ENCODE measurements around the gene VSNL1. TPM values are rescaled to one million over a fixed set of nuclear protein-coding genes. Genes with fewer than 3 reads are reported as not detected.

The VSNL1 gene
- total RNA-seq, 1 experiment from 2014 or later: not detected

- Mint-ChIP-seq H3K27ac (ENCODE audit: unreplicated experiment) (no peak overlapping the region), H3K36me3 (ENCODE audit: insufficient read depth, unreplicated experiment) (no peaks in the 10 kb centered on the region), H3K9me3 (ENCODE audit: low read depth, unreplicated experiment) (no peaks in the 10 kb centered on the region), H3K27me3 (ENCODE audit: unreplicated experiment) (peaks cover 18% of the 10 kb centered on the region), H3K4me3 (ENCODE audit: low read depth, unreplicated experiment) (no peak overlapping the region), H3K4me1 (ENCODE audit: low read depth, unreplicated experiment) (no peaks in the 10 kb centered on the region)
- TF ChIP-seq CTCF (IDR thresholded peaks at IDR 0.05; ENCODE audit: unreplicated experiment): no peak
- CTCF ChIA-PET: no interaction called here
- no peak for DNase-seq
- BruUV-seq (replicated peaks): no TSS peak
- intact Hi-C loops (cut with micrococcal nuclease; ENCODE audit: unreplicated experiment): no loop called here
Measured at GRCh38 chr2:17583166-17583565, 42.7 kb downstream of the VSNL1 start.

DNA sequence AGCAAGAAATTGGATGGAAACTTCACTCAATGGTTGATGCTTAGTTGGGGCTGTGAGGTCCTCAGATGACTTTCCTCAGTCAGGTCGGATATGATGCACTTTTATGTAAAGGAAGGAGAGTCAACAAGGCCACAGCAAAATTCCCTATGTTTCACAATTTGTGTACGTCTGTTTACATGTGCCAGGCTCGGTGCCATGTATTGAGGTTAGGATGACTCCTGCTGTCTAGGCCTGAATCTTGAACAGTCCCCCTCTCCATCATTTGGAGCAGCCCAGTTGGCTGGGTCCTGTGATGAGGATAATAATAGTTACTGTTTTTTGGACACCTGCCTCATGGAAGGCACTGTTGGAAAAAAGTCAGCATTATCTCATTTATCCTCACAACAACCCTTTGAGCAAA is 43.1 kb downstream of the VSNL1 start:
- H3K27me3 Mint-ChIP-seq (ENCODE audit: unreplicated experiment): peaks cover 18% of the 10 kb centered on the region
- H3K27ac Mint-ChIP-seq (ENCODE audit: unreplicated experiment): no peak overlapping the region
- H3K9me3 Mint-ChIP-seq (ENCODE audit: low read depth, unreplicated experiment): no peaks in the 10 kb centered on the region
- no peak for TF ChIP-seq CTCF (IDR thresholded peaks at IDR 0.05; ENCODE audit: unreplicated experiment)
- CTCF ChIA-PET: no interaction called here
- no TSS peak for BruUV-seq (replicated peaks)
- DNase-seq: no peak
- no peak overlapping the region for H3K4me3 Mint-ChIP-seq (ENCODE audit: low read depth, unreplicated experiment)
- intact Hi-C loops (cut with micrococcal nuclease; ENCODE audit: unreplicated experiment): no loop called here
- no peaks in the 10 kb centered on the region for H3K4me1 Mint-ChIP-seq (ENCODE audit: low read depth, unreplicated experiment)
- no peaks in the 10 kb centered on the region for H3K36me3 Mint-ChIP-seq (ENCODE audit: insufficient read depth, unreplicated experiment)

GRCh38 chr2:17584689-17585088 is 44.2 kb downstream of the VSNL1 start:
- Mint-ChIP-seq H3K4me1 (ENCODE audit: low read depth, unreplicated experiment) (no peaks in the 10 kb centered on the region), H3K36me3 (ENCODE audit: insufficient read depth, unreplicated experiment) (no peaks in the 10 kb centered on the region), H3K27me3 (ENCODE audit: unreplicated experiment) (peaks cover 18% of the 10 kb centered on the region), H3K9me3 (ENCODE audit: low read depth, unreplicated experiment) (peaks cover 4% of the 10 kb centered on the region), H3K4me3 (ENCODE audit: low read depth, unreplicated experiment) (no peak overlapping the region), H3K27ac (ENCODE audit: unreplicated experiment) (no peak overlapping the region)
- no peak for DNase-seq
- intact Hi-C loops (cut with micrococcal nuclease; ENCODE audit: unreplicated experiment): no loop called here
- CTCF ChIA-PET: interaction anchor here (0.5 kb wide), 1 partner anchor 194 kb away, joined by 4 read pairs; no protein-coding TSS in a partner anchor
- no peak for TF ChIP-seq CTCF (IDR thresholded peaks at IDR 0.05; ENCODE audit: unreplicated experiment)
- no TSS peak for BruUV-seq (replicated peaks)

DNA sequence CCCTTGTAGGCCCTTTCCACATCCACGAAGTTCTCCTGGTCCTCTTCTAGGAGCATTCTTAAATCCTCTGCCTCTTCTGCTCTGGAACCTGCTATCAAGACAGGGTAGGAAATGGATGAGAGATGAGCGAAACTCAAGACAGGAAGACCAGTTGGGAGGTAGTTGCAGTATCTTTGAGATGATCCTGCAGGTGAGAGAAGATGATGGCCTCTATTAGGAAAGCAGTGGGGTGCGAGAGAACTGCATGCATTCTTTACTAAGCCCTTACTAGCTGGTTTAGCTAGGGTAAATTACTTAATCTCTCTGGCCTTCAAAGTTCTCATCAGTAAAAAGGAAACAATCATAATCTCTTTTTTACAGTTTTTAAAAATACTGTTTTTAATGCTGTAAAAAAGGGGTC is 47.0 kb downstream of the VSNL1 start:
- intact Hi-C loops (cut with micrococcal nuclease; ENCODE audit: unreplicated experiment): no loop called here
- BruUV-seq (replicated peaks): no TSS peak
- DNase-seq: no peak
- no peak for TF ChIP-seq CTCF (IDR thresholded peaks at IDR 0.05; ENCODE audit: unreplicated experiment)
- no peaks in the 10 kb centered on the region for H3K4me1 Mint-ChIP-seq (ENCODE audit: low read depth, unreplicated experiment)
- peaks cover 6% of the 10 kb centered on the region for H3K27me3 Mint-ChIP-seq (ENCODE audit: unreplicated experiment)
- H3K36me3 Mint-ChIP-seq (ENCODE audit: insufficient read depth, unreplicated experiment): no peaks in the 10 kb centered on the region
- CTCF ChIA-PET: interaction anchor here (0.8 kb wide), 1 partner anchor 536 kb away, joined by 3 read pairs; no protein-coding TSS in a partner anchor
- H3K4me3 Mint-ChIP-seq (ENCODE audit: low read depth, unreplicated experiment): no peak overlapping the region
- peaks cover 4% of the 10 kb centered on the region for H3K9me3 Mint-ChIP-seq (ENCODE audit: low read depth, unreplicated experiment)
- H3K27ac Mint-ChIP-seq (ENCODE audit: unreplicated experiment): no peak overlapping the region

Data from Calu3 (cell line).